ENCODE data around the gene SPTLC1.
"Not testable (repeated sequence)": the region's sequence is repeated elsewhere in the genome, so short reads cannot be mapped to it uniquely, and the experiment has no call there.

SPTLC1 gene

DNA sequence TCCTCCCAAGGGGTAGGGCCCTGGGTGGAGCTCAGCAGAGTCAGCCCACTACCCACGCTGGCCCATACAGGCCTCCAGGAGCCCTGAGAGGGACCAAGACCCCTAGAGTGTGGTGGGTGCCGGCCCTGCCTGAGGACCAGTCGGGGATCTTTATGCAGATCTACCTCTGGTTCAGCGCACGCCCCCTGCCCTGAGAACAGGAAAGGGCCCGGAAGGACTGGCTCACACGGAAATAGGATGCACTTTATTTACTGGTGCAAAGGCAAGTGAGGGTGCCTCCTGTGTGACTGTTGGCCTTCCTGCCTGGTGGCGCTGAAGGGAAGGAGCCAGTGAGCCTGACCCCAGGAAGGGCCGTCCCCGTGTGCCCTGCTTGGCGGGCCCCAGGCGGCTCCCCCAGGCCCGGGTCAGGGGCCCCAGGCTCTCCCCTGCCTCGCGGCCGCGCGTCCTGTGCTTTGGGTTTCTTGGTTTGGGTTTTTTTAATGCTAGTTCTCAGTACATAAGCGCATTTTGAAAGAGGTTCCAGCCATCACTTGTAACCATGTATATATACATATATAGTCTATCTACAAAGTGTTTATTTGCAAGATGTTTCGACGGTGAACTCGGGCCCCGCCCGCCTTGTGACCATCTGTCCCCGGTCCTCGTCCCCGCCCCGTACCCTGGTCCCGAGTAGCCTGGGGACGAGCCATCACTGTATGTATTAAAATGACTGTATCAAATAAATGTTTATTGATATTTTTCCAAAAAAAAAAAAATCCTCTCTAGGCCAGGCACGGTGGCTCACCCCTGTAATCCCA, 88.8 kb downstream of the SPTLC1 start:
- no peak for DNase-seq

DNA sequence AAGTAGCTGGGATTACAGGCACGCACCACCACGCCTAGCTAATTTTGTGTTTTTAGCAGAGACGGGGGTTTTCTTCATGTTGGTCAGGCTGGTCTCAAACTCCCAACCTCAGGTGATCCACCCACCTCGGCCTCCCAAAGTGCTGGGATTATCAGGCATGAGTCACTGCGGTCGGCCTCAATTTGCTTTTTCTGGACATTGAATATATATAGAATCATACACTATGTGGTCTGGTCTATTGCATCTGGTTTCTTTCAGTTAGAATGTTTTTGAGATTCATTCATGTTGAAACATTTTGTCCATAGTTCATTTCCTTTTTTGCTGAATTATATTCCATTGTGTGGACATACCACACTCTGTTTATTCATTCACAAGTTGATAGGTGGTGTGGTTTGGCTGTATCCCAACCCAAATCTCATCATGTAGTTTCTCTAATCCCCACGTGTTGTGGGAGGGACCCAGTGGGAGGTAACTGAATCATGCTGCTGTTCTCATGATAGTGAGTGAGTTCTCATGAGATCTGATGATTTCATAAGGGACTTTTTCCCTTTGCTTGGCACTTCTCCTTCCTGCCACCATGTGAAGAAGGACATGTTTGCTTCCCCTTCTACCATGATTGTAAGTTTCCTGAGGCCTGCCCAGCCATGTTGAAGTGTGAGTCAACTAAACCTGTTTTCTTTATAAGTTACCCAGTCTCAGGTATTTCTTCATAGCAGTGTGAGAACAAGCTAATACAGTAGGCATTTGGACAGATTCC, 93.2 kb downstream of the SPTLC1 start:
- DNase-seq: not testable (repeated sequence)

DNA sequence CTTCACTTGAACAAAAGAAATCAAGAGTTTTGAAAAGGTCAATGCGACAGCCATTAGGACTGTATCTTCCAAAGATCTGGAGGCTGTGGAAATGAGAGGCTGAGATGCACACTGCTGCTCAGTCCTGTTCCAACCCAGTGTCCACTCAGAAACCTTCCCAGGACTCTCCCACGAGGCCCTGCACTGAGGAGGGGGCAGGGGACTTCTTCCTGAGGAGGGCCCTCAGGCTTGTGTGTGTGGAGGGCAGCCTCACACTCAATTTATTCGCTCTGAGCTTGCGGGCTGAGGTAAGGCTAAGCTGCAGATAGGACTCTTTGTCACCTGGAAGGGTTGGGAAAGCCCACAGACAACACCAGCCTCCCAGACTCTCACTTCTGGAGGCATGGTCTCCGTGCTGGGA, 95.6 kb downstream of the SPTLC1 start:
- DNase-seq: no peak

DNA sequence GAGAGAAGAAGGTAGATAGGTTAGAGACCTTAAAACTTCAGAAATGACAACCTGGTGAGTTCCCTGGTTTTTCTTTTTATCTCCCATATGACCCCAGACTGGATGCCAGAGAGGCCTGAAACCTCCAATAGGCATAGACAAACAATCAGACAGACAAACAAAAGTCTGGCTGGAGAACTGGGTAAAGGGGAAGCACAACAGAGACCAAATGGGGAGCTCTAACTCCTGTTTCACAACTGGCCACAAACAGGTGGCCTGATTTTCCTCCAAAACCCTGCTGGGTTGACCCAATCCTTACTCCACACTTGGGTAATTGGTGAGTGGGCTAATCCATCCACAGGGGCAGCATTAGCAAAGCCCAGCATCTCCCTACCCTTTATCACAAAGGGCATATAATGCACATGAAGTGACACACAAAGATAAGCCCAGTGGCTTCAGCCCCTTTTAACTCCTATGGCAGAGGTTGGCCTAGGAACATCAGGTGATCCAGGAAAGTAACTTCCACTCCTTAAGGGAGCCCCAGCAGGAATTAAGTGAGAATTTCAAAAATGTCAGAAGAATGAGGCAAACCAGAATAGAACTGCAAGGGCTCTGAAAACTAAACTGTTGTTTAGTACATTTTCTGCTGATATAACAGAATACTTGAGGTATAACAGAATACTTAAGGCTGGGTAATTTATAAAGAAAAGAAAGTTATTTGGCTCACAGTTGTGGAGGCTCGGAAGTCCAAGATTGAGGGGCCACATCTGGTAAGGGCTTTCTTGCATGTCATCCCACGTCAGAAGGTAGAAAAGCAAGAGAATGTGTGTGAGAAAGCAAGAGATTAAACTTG, 104.3 kb downstream of the SPTLC1 start:
- no peak for DNase-seq

DNA sequence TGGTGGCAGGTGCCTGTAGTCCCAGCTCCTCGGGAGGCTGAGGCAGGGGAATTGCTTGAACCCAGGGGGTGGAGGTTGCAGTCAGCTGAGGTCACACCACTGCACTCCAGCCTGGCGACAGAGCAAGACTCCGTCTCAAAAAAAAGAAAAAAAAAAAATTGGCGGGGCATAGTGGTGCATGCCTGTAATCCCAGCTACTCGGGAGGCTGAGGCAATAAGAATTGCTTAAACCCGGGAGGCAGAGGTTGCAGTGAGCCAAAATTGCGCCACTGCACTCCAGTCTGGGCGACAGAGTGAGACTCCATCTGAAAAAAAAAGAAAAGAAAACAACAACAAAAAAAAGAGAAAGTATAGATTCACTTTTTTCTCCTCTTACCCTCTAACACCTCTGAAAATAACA, 105.0 kb downstream of the SPTLC1 start:
- not testable (repeated sequence) for DNase-seq

DNA sequence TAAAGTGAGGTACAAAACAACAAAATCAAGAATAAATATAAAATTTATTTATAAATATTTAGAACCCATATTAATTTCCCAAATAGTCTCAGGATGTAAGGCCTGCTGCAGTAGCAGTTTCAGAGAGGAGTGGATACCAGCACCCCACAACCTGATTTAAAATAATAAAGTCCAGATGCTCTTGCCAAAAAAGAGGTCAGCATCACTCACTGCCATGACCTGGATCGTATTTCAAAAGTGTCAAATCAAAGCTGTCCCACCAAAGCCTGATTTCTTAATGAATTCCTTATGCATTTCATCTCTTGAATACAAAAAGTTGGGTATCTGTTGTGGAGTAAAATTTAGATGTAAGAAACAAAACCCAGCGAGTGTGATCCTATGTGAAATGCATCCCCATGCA, 107.2 kb downstream of the SPTLC1 start:
- DNase-seq: no peak

DNA sequence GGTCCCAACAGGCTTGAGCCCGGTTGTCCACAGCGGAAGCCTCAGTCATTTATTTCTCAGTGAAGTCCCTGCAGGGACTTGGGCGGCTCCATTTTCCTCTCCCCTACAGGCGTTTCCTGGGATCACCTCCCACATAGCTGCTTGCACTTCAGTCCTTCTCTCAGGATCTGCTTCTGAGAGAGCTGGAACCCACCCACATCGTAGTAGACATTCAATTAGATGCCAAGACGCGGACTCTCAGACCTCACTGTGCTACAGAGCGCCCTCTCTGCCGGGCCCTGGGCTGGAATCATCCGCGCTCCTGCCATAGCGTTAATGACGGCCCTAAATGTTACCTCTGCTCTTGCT, 111.2 kb downstream of the SPTLC1 start:
- DNase-seq: no peak

DNA sequence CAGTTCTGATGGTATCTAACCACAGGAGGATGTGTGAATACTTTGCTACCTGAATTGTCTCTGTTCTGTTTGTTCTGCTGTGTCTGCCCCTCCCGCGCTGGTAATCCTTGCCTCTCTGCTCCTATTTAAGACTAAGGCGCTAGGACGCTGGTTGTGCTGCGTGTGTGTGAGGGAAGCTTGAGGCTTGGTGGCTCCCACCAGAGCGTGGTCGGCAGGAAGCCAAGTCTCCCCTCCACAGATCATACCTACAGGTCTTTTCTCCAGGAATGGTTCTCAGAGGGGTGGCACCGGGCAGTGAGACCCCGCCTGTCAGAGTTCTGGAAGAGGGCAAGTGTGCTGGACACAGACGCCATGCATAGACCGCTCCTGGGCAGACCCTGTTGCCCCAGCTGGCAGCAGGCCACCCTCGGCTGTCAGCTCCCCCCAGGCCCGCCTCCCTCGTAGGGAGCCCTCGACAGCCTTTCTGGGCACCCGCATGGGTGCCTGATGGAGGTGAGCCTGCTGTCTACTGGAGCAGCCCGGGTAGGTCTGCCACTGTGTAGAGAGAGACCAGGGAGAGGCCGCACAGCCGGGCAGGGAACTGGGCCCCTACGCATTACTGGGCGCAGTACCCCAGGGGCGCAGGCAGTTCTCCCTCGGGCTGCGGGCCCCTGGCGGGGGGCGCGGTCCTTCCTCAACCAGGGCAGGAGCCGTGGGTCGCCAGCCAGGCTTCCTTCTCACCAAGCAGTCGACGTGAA, 111.7 kb downstream of the SPTLC1 start:
- DNase-seq: no peak

DNA sequence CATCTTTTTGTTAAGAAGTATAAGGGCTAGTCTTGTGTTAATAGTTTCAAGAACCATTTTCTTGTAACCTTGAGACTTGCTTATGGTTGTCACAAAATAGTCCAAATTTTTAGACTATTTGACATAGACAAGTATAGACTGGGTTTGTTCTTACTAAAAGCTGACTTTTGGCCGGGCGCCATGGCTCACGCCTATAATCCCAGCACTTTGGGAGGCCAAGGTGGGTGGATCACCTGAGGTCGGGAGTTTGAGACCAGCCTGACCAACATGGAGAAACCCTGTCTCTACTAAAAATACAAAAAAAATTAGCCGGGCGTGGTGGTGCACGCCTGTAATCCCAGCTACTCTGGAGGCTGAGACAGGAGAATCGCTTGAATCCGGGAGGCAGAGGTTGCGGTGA, 113.3 kb downstream of the SPTLC1 start:
- not testable (repeated sequence) for DNase-seq

DNA sequence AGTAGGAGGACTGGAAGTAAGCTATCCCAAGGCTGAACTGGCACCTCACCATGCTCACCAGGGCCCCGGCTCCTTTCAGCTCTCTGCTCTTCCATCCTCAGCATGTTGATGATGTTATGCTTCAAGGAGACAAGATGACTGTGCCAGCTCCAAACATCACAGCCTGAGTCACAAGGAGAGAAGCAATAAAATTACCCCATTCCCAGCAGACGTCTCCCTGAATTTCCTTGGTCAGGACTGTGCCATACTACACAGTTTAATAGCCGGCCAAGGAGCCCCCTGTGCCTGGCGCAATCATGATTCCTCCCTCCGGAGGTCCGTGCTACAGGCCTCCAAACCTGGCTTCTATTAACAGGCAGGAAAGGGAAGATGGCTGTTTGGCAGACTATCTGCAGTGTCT, 114.0 kb downstream of the SPTLC1 start:
- no peak for DNase-seq

DNA sequence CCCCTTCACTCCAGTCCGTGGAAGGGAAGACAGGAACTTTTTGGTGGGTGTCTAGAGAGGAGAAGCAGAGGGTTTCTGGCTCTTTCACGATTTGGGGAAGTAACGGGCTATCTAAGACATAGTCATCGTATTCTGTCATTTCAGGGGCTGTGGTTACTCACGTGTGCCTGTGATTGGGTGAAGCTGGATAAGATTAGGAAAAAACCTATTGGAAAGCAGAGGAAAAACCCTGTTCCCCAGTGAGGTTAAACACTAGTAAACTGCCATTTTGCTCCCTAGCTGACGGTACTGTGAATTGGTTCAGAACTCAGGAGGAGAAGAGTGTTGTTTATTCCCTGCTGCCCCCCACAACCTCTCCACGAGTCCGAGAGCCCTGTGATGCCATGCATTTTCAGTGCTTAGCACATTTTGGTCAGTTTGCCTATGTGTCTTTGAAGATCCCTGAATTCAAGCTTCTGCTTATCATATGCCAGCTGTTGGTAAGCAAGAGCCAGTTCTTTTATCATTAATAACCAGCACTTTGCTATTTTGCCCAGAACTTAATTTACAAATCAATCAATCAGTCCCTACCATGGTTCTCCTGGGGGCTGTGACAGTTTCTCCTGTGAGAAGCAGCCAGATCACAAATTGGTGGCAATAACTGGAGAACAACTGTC, 120.1 kb downstream of the SPTLC1 start:
- DNase-seq: no peak

DNA sequence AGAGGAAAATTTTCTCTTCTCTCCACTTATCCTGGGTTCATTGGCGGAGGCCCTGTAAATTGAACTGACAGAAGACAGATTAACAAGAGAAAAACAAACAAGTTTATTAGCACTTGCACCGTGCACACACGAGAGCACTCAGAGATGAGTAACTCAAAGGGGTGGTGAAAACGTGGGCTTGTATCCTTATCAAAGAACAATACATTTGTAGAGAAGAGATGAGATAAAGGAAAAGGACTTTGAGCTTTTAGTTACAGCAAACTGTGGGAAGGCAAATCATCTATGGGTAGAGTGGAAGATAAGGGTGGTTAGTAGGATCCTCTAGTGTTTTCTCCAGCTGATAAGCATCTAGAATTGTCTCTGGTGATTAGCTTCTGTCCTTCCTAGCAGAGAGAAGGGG, 120.8 kb downstream of the SPTLC1 start:
- DNase-seq: no peak

DNA sequence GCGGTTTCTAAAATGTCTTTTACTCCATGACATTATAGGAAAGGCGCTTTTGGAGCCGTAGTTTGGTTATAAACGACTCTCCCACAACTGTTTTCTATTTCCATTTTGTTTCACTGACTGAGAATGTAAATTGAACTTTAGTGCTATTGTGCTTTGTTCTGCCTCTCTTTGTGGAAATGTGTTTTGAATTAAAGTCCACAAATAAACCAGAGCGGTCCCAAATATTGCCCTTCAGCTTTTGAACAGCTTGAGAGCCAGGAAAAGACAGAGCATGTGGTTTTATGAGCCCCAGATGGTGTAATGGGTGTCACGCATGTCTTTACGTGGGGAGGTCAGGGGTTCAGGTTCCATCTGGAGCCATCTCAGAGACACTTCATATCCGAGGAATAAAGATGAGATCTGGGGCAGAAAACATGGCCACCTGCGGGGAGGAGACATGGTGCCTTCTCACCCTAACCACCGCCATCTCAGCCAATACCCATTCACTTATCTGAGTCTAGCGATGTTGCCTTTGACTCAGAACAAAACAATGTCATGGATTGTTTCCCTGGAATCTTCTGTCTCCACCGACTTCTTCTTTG, 122.7 kb downstream of the SPTLC1 start:
- DNase-seq: no peak

DNA sequence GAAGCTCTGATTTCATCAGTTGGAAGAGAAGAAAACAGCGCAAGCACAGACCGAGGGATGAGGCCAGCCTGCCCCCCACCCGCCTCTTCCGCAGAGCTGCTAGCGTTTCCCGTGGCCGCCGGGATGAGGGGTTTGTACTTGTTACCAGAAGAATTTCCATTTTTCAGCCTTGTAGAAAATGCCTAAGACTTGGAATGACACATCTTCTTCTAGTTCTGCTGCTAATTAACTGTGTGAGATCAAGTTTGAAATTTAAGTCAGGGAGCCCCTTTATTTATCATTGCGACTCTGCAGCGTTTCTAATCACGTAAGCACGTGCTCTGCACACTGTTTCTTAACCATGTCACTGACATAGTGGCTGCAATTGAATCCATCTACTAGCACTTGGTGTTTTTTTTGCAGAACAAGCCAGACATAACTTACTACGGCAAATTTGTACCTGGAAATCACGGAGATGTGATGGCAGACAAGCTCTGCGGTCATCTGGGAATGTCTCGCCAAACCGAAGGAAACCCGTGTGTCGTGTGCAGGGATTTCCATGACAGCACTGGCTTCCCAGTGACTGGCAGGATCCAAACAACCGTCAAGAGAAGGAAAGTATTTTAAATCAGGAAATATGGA, 123.4 kb downstream of the SPTLC1 start:
- no peak for DNase-seq

DNA sequence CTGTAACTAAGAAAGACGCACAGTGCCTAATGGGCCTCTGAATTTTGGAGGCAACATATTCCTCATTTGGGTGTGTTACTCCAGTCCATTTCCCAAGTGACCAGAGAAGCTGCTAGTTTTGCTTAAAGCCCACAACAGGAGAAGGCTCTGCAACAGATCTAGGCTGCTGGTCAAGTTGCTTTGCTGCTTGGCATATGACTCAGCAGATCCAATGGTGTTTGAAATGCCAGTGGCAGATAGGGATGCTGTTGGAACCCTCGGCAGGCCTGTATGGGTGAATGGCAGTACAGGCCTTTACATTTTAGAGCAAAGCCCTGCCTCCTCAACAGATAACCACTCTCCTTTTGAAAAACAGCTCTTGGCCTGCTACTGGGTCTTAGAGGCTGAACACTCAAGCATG, 129.0 kb downstream of the SPTLC1 start:
- DNase-seq: no peak

DNA sequence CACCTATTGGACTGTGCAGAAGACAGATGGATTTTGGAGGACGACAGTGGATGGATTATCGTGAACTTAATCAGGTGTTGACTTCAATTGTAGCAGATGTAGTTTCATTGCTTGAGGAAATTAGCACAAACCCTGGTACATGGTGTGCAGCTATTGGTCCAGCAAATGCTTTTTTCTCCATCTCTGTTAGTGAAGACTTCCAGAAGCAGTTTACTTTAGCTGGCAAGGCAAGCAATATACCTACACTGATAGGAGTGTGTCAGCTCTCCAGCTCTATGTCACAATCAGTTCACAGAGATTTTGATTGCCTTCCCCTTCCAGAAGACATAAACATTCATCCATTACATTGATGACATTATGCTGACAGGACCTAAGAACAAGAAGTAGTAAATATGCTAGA, 129.5 kb downstream of the SPTLC1 start:
- no peak for DNase-seq
